ENCODE data around the gene CDK14. TPM values are rescaled to one million over a fixed set of nuclear protein-coding genes. Genes with fewer than 3 reads are reported as not detected.

CDK14 gene
- total RNA-seq, 4 donors from 2014 or later = 1.1 to 12.7 (median 5.8) TPM

- WGBS, 2 donors = 88 to 95% methylated on average over 3 of the region's 3 CpGs
- intact Hi-C loops (cut with DNase I; ENCODE audit: low total_unique reads) = no loop called here
Measured at GRCh38 chr7:90830308-90830707, 234.2 kb downstream of the CDK14 start.

DNA sequence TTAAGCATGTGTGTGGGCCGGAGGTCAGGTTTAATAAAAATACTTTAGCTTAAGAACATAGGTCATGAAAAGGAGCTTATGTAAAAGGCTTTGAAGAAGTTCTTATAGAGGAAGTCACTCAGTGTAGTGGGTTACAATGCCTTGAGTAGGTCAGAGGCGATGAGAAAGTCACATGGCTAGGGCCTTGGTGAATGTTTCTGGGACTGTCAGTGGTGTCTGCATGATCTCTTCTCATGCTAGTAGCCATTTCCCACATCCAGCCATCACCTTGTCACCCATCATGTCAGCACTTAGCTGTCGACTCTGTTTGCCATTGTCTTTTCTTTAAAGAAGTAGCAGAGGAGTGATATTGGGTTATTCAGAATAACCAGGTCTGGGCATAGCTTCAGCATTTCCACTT lies 236.6 kb downstream of the CDK14 start:
- 85 to 86% methylated on average over 3 of the region's 3 CpGs for WGBS, 2 donors
- no peak for TF ChIP-seq POLR2A (IDR thresholded peaks at IDR 0.05)
- TF ChIP-seq, protein P1, sequence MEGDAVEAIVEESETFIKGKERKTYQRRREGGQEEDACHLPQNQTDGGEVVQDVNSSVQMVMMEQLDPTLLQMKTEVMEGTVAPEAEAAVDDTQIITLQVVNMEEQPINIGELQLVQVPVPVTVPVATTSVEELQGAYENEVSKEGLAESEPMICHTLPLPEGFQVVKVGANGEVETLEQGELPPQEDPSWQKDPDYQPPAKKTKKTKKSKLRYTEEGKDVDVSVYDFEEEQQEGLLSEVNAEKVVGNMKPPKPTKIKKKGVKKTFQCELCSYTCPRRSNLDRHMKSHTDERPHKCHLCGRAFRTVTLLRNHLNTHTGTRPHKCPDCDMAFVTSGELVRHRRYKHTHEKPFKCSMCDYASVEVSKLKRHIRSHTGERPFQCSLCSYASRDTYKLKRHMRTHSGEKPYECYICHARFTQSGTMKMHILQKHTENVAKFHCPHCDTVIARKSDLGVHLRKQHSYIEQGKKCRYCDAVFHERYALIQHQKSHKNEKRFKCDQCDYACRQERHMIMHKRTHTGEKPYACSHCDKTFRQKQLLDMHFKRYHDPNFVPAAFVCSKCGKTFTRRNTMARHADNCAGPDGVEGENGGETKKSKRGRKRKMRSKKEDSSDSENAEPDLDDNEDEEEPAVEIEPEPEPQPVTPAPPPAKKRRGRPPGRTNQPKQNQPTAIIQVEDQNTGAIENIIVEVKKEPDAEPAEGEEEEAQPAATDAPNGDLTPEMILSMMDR (IDR thresholded peaks at IDR 0.05) = no peak
- intact Hi-C loops (cut with DNase I; ENCODE audit: low total_unique reads) = no loop called here
- no peak for DNase-seq (ENCODE audit: low spot score in 2 of 2)
- no peak overlapping the region for H3K4me3 ChIP-seq (ENCODE audit: low read depth, poor library complexity, severe bottlenecking)

More at GRCh38 chr7:90830308-90830707, 234.2 kb downstream of the CDK14 start:
- TF ChIP-seq POLR2A (IDR thresholded peaks at IDR 0.05) = no peak
- TF ChIP-seq, protein P1 (IDR thresholded peaks at IDR 0.05) = no peak
- no peak for DNase-seq (ENCODE audit: low spot score in 2 of 2)
- H3K4me3 ChIP-seq (ENCODE audit: low read depth, poor library complexity, severe bottlenecking) = no peak overlapping the region

DNA sequence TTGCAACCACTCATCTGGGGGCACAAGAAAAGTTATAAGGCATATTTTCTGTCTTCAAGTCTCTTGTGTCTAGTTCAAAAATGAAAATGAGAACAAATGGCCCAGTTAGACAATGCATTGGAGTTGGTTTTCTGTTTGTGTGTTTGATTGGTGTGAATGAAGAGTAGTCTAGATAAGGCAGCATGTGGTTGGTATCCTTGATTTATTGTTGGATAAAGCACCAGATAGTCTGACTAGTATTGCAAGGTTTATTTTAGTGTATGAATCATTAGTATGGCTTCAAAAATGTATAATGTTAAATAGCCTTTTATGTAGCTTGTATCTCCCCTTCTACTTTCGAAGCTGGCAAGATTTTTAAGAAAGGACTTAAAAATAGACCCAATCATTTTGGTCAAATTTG lies 237.3 kb downstream of the CDK14 start:
- 95 to 96% methylated on average over 1 of the region's 1 CpG for WGBS, 2 donors
- intact Hi-C loops (cut with DNase I; ENCODE audit: low total_unique reads) = no loop called here
- DNase-seq (ENCODE audit: low spot score in 2 of 2) = no peak
- no peak overlapping the region for H3K4me3 ChIP-seq (ENCODE audit: low read depth, poor library complexity, severe bottlenecking)
- no peak for TF ChIP-seq POLR2A (IDR thresholded peaks at IDR 0.05)
- TF ChIP-seq, protein P1 (IDR thresholded peaks at IDR 0.05) = no peak

- intact Hi-C loops (cut with DNase I; ENCODE audit: low total_unique reads) = no loop called here
- 73 to 97% methylated on average over 2 of the region's 2 CpGs for WGBS, 2 donors
- TF ChIP-seq, protein P1 (IDR thresholded peaks at IDR 0.05) = no peak
- no peak for TF ChIP-seq POLR2A (IDR thresholded peaks at IDR 0.05)
- H3K4me3 ChIP-seq (ENCODE audit: low read depth, poor library complexity, severe bottlenecking) = no peak overlapping the region
- no peak for DNase-seq (ENCODE audit: low spot score in 2 of 2)
Measured at GRCh38 chr7:90834771-90835170, 238.7 kb downstream of the CDK14 start.

DNA sequence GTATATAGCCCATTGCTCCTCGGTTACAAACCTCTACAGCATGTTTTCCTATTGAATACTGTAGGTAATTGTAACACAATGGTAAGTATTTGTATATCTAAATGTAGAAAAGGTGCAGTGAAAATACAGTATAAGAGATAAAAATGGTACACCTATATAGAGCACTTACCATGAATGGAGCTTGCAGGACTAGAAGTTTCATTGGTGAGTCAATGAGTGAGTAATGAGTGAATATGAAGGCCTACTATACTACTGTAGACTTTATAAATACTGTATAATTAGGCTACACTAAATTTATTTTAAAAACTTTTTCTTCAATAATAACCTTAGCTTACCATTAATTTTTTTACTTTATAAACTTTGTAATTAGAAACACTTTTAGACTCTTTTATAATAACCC lies 239.7 kb downstream of the CDK14 start:
- WGBS, 2 donors = 88 to 92% methylated on average over 1 of the region's 1 CpG

GRCh38 chr7:90836937-90837336 lies 240.8 kb downstream of the CDK14 start:
- WGBS, 2 donors = 77 to 81% methylated on average over 2 of the region's 2 CpGs
- intact Hi-C loops (cut with DNase I; ENCODE audit: low total_unique reads) = no loop called here

More for the DNA sequence above, 239.7 kb downstream of the CDK14 start:
- intact Hi-C loops (cut with DNase I; ENCODE audit: low total_unique reads) = no loop called here
- TF ChIP-seq, protein P1 (IDR thresholded peaks at IDR 0.05) = no peak
- no peak for TF ChIP-seq POLR2A (IDR thresholded peaks at IDR 0.05)
- H3K4me3 ChIP-seq (ENCODE audit: low read depth, poor library complexity, severe bottlenecking) = no peak overlapping the region
- no peak for DNase-seq (ENCODE audit: low spot score in 2 of 2)

More at GRCh38 chr7:90836937-90837336, 240.8 kb downstream of the CDK14 start:
- DNase-seq (ENCODE audit: low spot score in 2 of 2) = no peak
- H3K4me3 ChIP-seq (ENCODE audit: low read depth, poor library complexity, severe bottlenecking) = no peak overlapping the region
- TF ChIP-seq, protein P1 (IDR thresholded peaks at IDR 0.05) = no peak
- no peak for TF ChIP-seq POLR2A (IDR thresholded peaks at IDR 0.05)
